ENCODE data around the gene HOXC9. TPM values are rescaled to one million over a fixed set of nuclear protein-coding genes. Genes with fewer than 3 reads are reported as not detected.
"Not testable (repeated sequence)": the region's sequence is repeated elsewhere in the genome, so short reads cannot be mapped to it uniquely, and the experiment has no call there.

Gene HOXC9
- total RNA-seq, 2 donors from 2014 or later, result 7.0 to 12.0 TPM

- intact Hi-C loops (cut with DNase I), result loop anchor here in 1 of 2 donors (5.0 kb wide), 1 partner anchor 39 kb away; no protein-coding TSS in a partner anchor
- DNase-seq (ENCODE audit: low spot score), result peak; percentile 53
Measured at GRCh38 chr12:54038284-54038870, 38.4 kb downstream of the HOXC9 start.

- DNase-seq (ENCODE audit: low spot score), result peak; percentile 81
- intact Hi-C loops (cut with DNase I), result loop anchor here in 1 of 2 donors (5.0 kb wide), 1 partner anchor 38 kb away; no protein-coding TSS in a partner anchor
Measured at GRCh38 chr12:54038871-54039414, 39.0 kb downstream of the HOXC9 start.

- intact Hi-C loops (cut with DNase I), result loop anchor here in 1 of 2 donors (5.0 kb wide), 1 partner anchor 38 kb away; no protein-coding TSS in a partner anchor
- DNase-seq (ENCODE audit: low spot score), result peak; percentile 91
Measured at GRCh38 chr12:54039417-54040147, 39.6 kb downstream of the HOXC9 start.

- intact Hi-C loops (cut with DNase I), result no loop called here
- no peak for DNase-seq (ENCODE audit: low spot score)
Measured at GRCh38 chr12:54040148-54040494, 40.2 kb downstream of the HOXC9 start.

GRCh38 chr12:54040648-54041047 is 40.7 kb downstream of the HOXC9 start:
- DNase-seq (ENCODE audit: low spot score), result no peak
- intact Hi-C loops (cut with DNase I), result no loop called here

- DNase-seq (ENCODE audit: low spot score), result no peak
Measured at GRCh38 chr12:54041097-54041690, 41.2 kb downstream of the HOXC9 start.

GRCh38 chr12:54042033-54042432 is 42.1 kb downstream of the HOXC9 start:
- intact Hi-C loops (cut with DNase I); DNase-seq (ENCODE audit: low spot score): not testable (repeated sequence)

More at GRCh38 chr12:54041097-54041690, 41.2 kb downstream of the HOXC9 start:
- intact Hi-C loops (cut with DNase I), result no loop called here

- intact Hi-C loops (cut with DNase I), result no loop called here
- DNase-seq (ENCODE audit: low spot score), result no peak
Measured at GRCh38 chr12:54042970-54043853, 43.3 kb downstream of the HOXC9 start.

GRCh38 chr12:54044425-54045103 is 44.6 kb downstream of the HOXC9 start:
- DNase-seq (ENCODE audit: low spot score), result no peak
- intact Hi-C loops (cut with DNase I), result no loop called here

- intact Hi-C loops (cut with DNase I), result no loop called here
Measured at GRCh38 chr12:54045401-54045800, 45.4 kb downstream of the HOXC9 start.

GRCh38 chr12:54045868-54046521 is 46.0 kb downstream of the HOXC9 start:
- intact Hi-C loops (cut with DNase I), result no loop called here

More at GRCh38 chr12:54045401-54045800, 45.4 kb downstream of the HOXC9 start:
- no peak for DNase-seq (ENCODE audit: low spot score)

GRCh38 chr12:54046809-54047159 is 46.8 kb downstream of the HOXC9 start:
- intact Hi-C loops (cut with DNase I), result no loop called here
- DNase-seq (ENCODE audit: low spot score), result no peak

More at GRCh38 chr12:54045868-54046521, 46.0 kb downstream of the HOXC9 start:
- DNase-seq (ENCODE audit: low spot score), result no peak

- no peak for DNase-seq (ENCODE audit: low spot score)
- intact Hi-C loops (cut with DNase I), result no loop called here
Measured at GRCh38 chr12:54047160-54047963, 47.4 kb downstream of the HOXC9 start.

GRCh38 chr12:54047964-54048303 is 48.0 kb downstream of the HOXC9 start:
- intact Hi-C loops (cut with DNase I), result no loop called here
- DNase-seq (ENCODE audit: low spot score), result no peak

- intact Hi-C loops (cut with DNase I), result no loop called here
- no peak for DNase-seq (ENCODE audit: low spot score)
Measured at GRCh38 chr12:54048406-54049093, 48.6 kb downstream of the HOXC9 start.

- intact Hi-C loops (cut with DNase I), result no loop called here
- no peak for DNase-seq (ENCODE audit: low spot score)
Measured at GRCh38 chr12:54049108-54049507, 49.1 kb downstream of the HOXC9 start.

GRCh38 chr12:54050482-54050810 is 50.5 kb downstream of the HOXC9 start:
- DNase-seq (ENCODE audit: low spot score), result no peak
- intact Hi-C loops (cut with DNase I), result no loop called here

Data from posterior vena cava (tissue), 2 donors.